CD1c-positive myeloid dendritic cell (primary cell): Measurements from ENCODE around the gene MYLK2.

ENCODE experiments used
- DNase-seq: peaks from one replicate; pipeline ENCODE4 v3.0.0-alpha.2; 2016; ENCODE audit errors: extremely low spot score

MYLK2 gene

DNA sequence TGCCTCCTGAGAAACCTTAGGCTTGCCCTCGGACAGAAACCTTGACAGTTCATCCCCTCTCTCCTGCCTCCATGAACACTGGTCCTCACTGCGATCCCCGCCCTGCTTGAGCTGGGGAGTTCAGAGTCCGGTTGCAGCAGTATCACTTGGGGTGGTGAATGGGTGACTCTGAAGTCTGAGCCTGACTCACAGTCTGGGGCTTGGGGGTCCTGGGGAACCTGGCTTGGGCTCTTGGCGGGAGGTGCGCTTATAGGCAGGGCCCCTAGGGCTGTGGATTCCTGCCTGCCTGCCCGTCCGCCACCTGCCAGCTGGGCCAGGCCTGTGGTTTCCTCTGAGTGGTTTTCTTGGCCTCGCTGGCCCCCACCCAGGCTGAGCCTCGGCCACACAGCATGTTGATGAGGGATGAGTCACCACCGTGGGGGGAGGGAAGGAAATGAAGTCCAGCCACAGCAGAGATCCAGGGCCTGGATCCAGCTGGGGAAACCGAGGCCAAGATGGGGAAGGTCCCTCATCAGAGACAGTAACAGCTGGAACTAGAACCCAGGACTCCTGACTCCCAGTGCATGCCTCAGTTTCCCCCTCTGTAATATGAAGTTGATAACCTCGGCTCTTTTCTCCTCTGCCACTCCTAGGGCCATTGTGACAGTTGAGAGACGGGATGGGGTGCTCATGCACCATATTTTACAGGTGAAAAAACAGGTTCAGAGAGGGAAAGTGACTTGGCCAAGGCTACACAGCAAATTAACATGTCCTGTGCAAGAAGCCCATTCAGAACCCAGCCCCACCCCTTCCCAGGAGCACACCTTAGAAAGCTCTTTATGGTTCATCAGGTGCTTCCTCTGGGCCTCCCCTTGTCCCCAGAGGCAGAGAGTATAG lies 17.1 kb downstream of the MYLK2 start:
- DNase-seq = peak; percentile 62

DNA sequence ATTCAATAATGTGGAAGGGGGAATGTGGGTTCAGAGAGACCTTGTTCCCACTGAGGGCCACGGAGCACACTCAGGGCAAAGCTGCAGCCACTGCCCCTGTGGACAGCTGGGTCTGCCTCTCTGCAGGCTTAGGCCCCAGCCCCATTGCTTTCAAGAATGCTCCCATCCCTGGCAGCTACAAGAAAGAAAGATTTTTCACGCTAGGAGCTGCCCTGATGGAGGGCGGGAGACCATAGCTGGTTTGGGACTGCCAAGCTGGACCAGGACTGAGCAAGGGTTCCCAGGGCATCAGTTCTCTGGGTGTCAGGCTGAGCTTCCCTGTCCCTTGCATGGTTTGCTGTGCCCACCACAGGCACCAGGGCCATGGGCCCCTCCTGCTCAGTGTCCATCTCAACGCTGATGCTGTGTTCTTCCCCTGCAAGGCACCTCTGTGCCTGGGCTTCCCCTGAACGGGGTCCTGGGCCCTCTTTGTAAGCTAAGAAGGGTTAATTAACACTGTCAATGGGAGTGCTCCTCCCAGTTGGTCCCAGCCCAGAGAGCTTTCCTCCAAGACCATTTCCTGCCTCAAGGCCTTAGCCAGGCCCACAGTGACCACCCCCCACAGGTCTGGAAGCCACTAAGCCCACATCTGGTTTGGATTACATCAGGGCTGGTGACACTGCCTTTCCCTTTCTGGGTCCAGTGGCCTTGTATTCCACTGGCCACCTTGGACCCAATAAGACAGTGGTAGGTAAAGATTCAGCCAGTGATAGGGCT lies 17.9 kb downstream of the MYLK2 start:
- DNase-seq = no peak

DNA sequence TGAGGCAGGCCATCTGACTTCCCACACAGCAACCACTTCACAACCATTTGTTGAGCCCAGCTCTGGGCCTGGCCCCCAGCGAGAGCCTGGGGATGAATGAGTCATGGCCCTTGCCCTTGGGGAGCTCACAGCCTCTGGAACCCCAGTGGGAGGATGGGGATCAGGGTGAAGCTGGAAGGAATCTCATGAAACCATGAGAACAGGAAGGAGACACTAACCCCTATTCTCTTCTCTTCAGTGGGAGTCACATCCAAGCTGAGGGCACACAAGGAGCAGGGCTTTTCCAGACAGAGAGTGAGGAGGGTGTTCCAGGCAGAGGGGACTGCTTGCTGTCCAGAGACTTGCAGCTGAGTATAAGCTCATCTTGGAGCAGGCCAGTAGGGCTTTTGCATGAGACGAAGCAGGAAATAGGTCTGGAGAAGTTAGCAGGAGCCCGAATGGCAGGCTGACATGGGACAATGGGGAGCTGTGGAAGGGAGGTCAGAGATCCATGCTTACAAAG lies 18.8 kb downstream of the MYLK2 start:
- DNase-seq = peak; percentile 38

DNA sequence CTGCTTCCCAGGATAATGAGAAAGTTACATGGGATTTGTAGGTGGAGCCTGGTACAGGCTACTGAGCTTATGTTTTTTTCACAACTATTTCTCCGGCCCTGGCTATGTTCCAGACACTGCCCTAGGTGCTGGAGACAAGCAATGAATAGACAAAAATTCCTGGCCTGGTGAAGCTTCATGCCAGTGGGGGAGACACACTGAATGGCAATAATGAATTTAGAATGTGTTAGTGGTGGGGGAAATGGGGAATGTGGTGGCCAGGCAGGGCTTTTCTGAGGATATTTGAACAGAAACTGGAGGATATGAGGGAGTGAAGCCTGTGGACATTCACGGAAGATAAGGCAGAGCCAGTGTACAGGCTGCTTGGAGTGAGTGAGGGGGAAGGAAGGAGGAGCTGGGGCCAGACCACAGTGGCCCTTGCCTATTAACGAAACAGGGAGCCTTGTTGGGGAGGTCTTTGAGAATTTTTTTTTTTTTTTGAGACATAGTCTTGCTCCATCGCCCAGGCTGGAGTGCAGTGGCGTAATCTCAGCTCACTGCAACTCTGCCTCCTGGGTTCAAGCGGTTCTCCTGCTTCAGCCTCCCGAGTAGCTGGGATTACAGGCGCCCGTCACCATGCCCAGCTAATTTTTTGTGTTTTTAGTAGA lies 19.6 kb downstream of the MYLK2 start:
- DNase-seq = no peak

DNA sequence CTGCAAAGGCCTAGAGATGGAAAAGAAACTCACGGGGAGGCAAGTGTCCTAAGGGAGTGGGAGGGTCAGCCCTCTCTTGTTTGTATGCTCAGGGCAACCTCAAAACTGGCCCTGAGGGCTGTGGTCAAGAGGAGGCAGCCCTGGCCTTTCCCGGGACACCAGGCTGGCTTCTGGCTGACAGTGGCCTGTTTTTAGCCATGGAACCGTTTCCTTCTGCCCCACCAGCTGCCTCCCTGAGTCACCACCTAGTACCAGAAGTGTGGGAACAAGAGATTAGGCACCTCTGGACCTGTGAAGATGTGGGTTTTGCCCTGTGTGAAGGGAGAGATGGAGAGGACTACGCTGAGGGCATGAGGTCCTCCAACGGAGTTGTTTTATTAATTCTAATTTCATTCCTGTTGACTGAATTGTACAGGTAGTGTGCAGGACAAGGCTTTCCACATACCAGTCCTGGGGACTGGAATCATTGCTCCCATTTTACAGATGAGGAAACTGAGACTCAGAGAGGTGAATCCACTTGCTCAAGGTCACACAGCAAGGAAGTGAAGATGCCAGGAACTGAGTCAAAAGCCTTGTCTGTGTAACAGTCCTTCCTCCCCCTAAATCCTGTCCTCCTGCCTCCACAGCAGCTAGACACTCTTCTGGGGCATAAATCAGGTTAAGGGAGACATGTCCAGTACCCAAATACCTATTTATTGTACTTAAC lies 20.8 kb downstream of the MYLK2 start:
- DNase-seq = no peak

- DNase-seq = no peak
Observed at GRCh38 chr20:31840906-31841816, 22.0 kb downstream of the MYLK2 start.

DNA sequence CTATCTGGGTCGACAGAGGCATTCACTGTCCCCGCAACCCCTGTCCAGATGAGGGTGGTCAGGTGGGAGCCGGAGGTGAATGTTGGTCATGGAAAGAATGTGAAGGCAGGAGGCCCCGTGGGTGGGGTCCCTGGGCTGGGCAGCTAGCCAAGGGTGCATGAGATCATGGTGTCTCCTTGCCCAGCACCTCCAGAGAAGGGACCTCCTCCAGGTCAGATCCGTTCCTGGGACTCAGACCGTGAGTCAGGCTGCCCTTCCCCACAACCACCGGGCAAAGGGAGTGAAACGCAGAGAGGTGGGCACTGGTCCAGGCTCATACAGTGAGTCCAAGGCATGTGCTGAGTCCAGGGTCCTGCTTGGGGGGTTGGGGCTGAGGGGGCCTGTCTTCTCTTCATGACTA lies 22.8 kb downstream of the MYLK2 start:
- no peak for DNase-seq

DNA sequence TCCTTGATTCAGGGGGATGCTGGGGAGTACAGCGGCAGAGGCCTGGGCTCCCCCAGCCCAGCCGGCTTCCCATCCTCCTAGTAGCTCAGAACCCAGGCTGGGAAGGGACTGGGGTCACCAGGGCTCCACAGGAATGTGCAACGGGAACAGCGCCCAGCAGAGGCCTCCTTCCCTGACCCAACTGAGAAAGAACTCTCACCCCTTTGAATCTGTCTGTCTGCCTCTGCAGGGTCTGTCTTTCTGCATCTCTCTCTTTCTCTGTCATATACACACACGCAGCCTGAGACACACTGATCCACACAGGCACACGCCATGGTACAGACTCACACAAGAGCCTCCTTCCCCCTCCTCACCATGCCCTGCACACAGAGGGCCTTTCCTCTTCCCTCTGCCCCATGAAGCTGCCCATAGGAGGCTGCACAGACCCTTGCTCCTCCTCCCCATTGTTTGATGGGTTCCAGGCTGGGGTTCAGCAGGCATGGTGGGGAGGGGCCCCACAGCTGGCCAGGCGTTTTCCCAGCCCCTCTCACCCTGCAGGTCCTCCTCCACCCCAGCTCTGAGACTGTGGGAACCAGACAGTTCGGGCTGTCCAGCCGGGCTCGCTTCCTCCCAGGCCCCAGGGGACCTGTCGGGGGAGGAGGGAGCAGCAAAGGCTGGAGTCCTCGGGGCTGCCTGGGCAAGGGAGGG lies 23.5 kb downstream of the MYLK2 start:
- DNase-seq = no peak

- DNase-seq = no peak
Observed at GRCh38 chr20:31843288-31843687, 24.1 kb downstream of the MYLK2 start.

DNA sequence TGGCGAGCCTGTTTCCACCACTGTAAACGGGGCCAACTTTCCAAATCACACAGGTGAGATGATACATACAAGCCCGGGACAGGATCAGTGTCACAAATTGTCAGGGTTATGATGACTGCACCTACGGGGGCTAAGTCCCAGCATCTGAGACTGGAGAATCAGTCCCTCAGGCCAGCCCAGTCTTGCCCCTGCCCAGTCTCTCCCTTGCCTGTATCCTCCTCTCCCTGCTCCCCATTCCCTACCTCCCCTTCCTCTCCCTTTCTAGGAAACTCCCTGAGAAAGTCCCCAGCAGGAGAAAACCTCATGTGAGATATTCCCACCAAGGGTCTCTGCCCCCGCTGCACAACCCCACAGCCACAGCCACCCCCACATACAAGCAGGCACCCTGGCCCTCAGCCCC lies 24.7 kb downstream of the MYLK2 start:
- DNase-seq = no peak

DNA sequence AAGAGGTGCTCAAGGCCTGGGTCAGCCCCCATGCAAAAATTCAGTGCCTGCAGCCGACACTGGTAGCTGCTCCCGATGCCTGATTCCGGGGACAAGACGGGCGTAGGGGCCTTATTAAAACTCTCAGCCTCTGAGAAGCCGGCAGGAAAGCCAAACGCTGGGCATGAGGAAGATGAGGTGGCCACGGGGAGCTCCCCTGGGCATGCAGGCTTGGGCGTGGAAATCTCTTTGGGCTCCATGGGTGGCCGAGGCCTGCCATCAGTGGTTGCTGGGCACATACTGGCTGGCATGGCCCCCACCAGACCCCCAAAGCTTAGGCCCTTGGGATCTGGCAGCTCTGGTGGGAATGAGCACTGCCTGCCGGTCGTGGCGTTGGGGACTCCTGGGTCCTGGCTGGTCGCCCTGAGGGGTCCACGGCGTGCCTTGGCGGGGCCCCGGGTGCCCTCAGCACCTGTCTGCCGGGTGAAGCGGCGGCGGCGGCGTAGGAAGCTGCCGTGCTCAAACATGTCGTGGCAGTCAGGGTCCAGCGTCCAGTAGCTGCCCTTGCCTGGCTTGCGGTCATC lies 25.7 kb downstream of the MYLK2 start:
- no peak for DNase-seq

- no peak for DNase-seq
Observed at GRCh38 chr20:31845300-31845863, 26.2 kb downstream of the MYLK2 start, which contains the start of gene FOXS1. FOXS1 (minus strand) TSS chr20:31845604; CDS start chr20:31845542, 62 bp downstream.

DNA sequence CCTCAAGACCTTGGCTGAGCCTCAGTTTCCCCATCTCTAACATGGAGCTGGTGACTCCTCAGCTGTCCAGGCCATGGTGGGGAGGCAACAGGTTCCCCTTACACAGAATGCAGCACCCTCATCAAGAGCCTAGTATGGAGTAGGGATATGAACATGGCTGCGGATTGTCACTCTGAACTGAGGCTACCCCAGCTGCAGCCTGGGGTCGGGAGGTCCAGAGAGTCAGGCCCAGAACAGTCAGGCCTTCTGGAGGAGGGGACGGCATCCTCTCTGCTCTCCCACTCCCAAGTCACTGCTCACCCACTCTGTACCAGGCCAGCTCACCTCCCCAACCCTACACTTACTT lies 27.6 kb downstream of the MYLK2 start:
- DNase-seq = no peak

DNA sequence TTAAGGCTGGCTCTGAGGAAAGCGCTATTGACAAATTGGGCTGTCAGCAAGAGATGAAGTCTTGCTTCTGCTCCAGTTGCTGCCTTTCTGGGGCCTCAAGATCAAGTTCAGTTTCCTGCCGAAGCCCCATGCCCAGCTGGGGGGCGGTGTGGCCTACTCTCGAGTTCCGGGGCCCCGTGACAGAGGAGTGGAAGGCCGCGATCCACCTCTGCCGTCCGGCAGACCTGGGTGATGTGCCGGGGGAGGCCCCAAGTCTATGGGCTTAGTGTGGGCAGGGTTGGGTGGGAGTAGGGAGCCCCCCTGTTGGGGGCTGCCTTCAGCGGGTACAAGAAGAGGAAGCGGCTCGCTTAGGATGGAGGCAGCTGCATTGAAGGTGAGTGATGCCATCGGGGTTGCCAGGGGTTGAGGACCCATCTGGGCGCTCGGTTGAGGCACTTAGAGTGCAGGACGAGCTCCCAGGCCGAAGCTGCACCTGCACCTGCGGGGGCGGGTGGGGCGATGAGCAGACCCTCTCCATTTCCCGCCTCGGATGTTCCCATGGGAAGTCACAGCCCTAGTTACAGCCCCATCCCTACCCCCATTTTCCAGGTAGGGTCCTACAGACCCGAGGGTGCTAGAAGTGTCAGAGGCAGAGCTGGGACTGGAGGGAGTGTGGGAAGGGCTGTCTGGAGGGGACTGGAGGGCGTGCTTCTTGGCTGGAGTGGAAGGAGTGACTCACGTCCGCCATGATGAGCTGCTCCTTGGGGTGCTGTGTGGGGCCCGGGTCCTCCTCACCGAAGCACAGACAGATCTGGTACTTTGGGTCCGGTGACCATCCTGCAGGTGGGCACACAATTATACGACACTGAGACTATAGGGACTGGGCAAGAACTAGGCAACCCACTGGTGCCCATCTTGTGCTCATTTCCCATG lies 29.2 kb downstream of the MYLK2 start:
- DNase-seq = no peak

DNA sequence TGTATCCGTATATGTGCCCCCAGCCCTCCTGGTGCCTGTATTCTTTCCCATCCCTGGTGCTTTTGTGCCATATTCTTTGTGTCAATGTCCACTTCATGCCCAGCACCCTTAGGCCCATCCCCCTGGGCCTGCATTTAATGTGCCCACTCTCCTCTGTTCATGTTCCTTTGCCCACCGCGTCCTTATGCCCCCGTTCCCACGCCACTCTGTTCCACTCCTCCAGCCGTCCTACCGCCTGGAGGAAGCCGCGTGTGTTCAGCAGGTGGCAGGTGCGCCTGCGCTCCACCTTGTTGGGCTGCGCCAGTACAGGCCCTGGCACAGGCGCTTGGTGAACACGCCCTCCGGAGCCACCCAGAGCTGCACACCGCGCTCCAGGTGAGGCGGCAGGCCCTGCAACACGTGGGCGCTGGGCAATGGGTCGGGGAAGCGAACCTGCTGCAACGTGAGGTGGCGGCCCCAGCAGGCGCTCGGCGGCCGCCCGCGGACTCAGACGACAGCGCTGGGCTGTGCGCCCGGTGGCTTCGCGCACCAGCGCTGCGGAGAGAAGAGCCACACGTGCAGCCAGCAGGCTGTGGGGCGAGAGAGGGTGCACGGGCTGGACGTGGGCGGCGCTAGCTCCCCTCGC lies 30.3 kb downstream of the MYLK2 start:
- no peak for DNase-seq

DNA sequence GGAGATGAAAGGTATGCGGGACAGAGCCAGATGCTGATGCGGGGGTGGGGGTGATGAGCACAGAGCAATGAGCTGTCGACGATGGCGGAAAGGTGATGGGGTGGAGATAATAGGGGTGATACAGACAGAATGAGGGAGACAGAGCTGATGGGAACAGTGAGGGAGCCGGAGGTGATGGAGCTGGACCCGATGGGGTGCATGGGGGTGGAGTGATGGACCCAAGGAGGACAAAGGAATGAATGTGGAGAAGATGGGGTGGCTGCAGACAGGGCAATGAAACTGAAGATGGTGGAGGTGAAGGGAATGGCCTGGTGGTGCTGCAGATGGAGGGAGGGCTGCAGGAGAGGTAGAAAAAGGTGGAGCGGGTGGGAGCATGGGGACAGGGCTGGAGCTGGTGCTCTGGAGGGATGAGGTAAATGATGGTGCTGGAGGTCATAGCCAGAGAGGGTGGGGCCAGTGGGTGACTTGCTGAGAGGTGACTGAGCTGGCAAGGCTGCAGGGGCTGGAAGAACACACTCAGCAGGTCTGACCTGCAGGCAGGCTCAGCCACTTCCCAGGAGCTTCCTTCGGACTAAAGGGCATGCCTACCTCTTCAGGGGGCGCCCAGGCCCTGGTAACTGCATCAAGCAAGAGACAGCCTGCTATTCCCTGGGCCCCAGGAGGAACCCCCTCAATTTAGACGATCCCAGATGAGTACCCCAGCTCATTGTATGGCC lies 32.2 kb downstream of the MYLK2 start:
- no peak for DNase-seq

DNA sequence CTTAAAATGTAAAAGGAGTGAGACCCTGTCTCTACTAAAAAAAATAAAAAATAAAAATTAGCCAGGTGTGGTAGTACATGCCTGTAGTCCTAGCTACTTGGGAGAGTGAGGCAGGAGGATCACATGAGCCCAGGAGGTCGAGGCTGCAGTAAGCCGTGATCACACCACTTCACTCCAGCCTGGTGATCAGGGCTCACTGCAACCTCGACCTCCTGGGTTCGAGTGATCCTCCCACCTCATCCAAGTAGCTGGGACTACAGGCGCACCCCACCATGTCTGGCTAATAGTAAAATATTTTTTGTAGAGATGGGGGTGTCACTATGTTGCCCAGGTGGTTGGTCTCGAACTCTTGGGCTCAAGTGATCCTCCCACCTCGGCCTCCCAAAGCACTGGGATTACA lies 34.3 kb downstream of the MYLK2 start:
- no peak for DNase-seq
